Activated T-helper 2 cell treated with anti-CD3 and anti-CD28 coated beads, Interferon-gamma antibody, Interleukin-2, Interleukin-4, amounts not matched to agents 10 μg/mL and 5 μg/mL and 100 μg/mL, durations not matched to agents 14 hours and 24 hours and 36 hours (primary cell): ENCODE results near the gene PAOX. TPM values are rescaled to one million over a fixed set of nuclear protein-coding genes. Genes with fewer than 3 reads are reported as not detected.
"Not testable (repeated sequence)": the region's sequence is repeated elsewhere in the genome, so short reads cannot be mapped to it uniquely, and the experiment has no call there.

Experiments used
- DNase-seq: peaks from one replicate; pipeline ENCODE4 v3.0.0; 2021; ENCODE audit warnings: low spot score
- H3K27ac Mint-ChIP-seq: one replicate; pipeline ENCODE4 v1.8.0; 2021; ENCODE audit warnings: mixed read lengths
- H3K27me3 Mint-ChIP-seq: one replicate; pipeline ENCODE4 v1.8.0; 2021; ENCODE audit warnings: low read depth, mixed read lengths
- H3K36me3 Mint-ChIP-seq: one replicate; pipeline ENCODE4 v1.8.0; 2021; ENCODE audit warnings: low read depth, mixed read lengths
- H3K4me1 Mint-ChIP-seq: one replicate; pipeline ENCODE4 v1.8.0; 2021; ENCODE audit warnings: low read depth, mixed read lengths
- H3K4me3 Mint-ChIP-seq: one replicate; pipeline ENCODE4 v1.8.0; 2021; ENCODE audit warnings: low read depth, mild to moderate bottlenecking, moderate library complexity, mixed read lengths
- H3K9me3 Mint-ChIP-seq: one replicate; pipeline ENCODE4 v1.8.0; 2021; ENCODE audit warnings: mixed read lengths
- intact Hi-C: fragments of 100-400 bp; cut with micrococcal nuclease; formaldehyde crosslinking; loops from one replicate; pipeline ENCODE4 v1.15.1; 2023
- total RNA-seq: library from RNA; stranded (reverse); gene quantifications from 2 replicates; pipeline ENCODE4 v1.2.3, GENCODE V29; 2022

The PAOX gene
- total RNA-seq, 1 donor from 2014 or later: 13.2 TPM

DNA sequence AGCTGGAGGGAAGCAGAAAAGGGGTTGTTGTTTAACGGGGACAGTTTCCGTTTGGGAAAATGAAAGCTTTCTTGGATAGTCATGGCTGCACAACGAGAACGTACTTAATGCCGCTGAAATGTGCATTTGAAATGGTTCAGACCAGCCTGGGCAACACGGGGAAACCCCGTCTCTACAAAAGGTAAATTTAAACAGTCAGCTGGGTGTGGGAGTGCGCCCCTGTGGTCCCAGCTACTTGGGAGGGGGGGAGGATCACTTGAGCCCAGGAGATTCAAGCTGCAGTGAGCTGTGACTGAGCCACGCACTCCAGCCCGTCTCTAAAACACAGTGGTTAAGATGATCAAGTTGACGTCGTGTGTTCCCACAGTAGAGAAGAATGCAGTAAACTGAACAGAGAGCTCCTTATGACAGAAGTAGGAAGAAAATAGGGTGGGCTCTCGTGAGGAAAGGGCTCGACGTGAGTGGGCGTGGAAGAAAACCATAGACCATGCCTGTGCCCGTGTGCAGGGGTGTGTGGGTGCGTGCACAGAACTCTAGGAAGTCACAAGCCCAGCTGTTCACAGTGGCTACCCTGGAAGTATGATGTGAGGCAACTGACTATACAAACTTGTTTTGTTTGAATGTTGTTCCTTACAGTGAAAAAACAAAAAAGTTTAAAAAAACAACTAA is 17.2 kb upstream of the PAOX start:
- Mint-ChIP-seq H3K4me3 (no peak overlapping the region), H3K9me3 (no peaks in the 10 kb centered on the region), H3K36me3 (peaks cover 19% of the 10 kb centered on the region), H3K4me1 (peaks cover 6% of the 10 kb centered on the region), H3K27ac (no peak overlapping the region), H3K27me3 (no peaks in the 10 kb centered on the region)
- DNase-seq: no peak
- intact Hi-C loops: no loop called here

DNA sequence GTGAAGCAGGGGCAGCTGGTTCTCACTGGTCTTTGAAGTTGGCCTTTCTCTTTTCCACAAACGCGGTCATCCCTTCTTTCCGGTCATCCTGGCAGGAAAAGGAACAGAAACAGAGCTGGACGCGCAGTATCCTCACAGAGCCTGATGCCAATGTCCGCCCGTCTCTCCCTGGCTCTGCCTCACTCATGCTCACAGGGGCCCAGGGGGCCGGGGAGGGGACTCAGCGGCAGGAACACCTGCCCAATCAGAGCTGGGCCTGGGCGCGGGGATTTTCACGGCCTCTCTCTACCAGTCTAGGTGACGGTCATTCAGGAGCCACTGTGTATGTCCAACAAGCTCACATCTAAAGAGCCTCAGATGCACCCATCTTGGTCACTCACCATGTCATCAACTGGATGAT is 16.2 kb upstream of the PAOX start:
- intact Hi-C loops: no loop called here

DNA sequence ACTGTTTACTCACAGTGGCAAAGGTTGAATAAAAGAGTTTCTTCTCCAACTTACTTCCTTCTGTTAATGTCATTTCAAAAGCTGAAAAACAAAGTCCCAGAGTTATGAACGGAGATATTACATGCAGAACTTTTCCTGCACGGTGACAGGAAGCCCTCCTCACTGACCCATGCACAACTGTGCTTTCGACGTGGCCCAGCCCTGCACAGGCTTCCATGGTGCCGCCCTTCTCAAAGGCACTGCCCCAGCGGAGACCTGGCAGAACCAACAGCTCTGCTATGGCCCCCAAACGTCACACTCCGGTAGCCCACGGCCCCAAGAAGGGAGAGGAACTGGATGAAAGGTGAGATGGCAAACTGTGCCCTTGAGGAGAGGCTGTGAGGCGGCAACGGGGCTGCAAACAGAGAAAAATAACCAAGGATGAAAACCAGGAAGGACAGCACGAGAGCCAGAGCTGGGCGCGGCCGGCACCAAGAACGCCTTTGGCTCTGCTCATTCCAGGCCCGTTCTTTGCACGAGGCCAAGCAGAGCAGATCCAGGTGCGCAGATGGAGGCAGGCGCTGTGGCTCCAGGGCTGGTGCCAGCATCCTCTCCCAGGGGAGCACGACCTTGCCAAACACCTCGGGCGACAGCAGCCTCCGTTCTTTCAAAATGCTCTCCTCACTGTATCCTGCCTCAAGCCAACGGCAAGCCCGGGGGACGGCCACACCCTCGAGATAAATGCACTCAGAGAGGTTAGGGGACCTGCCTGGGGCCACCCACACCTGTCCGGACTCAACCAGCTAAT is 14.2 kb upstream of the PAOX start:
- H3K27me3 Mint-ChIP-seq: no peaks in the 10 kb centered on the region
- H3K27ac Mint-ChIP-seq: no peak overlapping the region
- no peak overlapping the region for H3K4me3 Mint-ChIP-seq
- peaks cover 33% of the 10 kb centered on the region for H3K36me3 Mint-ChIP-seq
- no peaks in the 10 kb centered on the region for H3K9me3 Mint-ChIP-seq
- H3K4me1 Mint-ChIP-seq: peaks cover 6% of the 10 kb centered on the region
- intact Hi-C loops: no loop called here
- no peak for DNase-seq

More for the DNA sequence above, 16.2 kb upstream of the PAOX start:
- Mint-ChIP-seq H3K9me3 (no peaks in the 10 kb centered on the region), H3K4me1 (peaks cover 6% of the 10 kb centered on the region), H3K27ac (no peak overlapping the region), H3K36me3 (peaks cover 22% of the 10 kb centered on the region), H3K4me3 (no peak overlapping the region), H3K27me3 (no peaks in the 10 kb centered on the region)
- DNase-seq: no peak

DNA sequence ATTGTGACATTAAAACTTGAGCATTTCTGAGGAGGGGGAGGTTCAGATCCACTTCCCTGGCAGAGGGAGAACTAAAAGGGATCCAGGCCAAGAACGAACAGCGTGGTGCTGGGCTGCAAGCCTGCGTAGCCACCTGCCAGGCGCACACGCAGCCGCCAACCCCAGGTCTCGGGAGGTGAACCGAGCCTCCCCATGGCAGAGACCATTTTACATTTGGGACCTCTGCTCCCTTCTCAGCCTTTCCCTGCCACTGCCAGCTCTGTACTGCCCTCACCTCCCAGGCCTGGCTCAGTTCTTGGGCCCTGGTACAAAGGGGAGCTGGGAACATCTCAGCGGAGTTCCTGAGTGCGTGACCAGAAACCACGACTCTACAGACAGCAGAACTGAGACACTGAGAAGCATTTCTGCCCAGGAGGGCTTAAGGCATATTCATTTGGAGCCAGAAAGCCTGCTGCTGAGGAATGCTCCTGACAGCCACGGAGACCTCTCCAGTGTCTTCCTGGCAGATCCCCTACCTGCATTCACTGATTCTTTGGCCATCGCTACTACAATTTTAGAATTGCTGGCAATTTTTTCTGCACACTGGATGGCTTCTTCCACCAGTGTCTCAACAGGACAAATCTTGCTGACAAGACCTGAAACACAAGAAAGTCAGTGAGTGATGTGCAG is 13.5 kb upstream of the PAOX start:
- peaks cover 41% of the 10 kb centered on the region for H3K36me3 Mint-ChIP-seq
- no peak overlapping the region for H3K27ac Mint-ChIP-seq
- no peaks in the 10 kb centered on the region for H3K27me3 Mint-ChIP-seq
- peaks cover 6% of the 10 kb centered on the region for H3K4me1 Mint-ChIP-seq
- intact Hi-C loops: no loop called here
- no peaks in the 10 kb centered on the region for H3K9me3 Mint-ChIP-seq
- no peak for DNase-seq
- no peak overlapping the region for H3K4me3 Mint-ChIP-seq

DNA sequence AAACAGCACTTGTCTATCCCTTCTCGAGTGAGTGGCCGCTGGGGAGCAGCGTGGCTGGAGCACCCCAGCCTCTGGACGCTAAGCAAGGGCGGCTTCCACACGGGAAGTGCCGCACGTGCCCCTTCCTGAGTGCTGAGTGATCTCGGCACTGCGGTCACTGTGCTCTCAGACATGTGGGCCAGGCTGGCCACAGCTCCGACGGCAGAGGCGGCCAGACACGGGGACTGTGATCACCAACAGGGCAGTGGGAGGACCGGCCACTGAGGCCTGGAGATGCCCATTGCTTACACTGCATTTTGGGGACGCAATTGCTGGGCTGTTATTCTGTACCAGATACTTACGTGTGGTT is 13.0 kb upstream of the PAOX start:
- Mint-ChIP-seq H3K9me3 (no peaks in the 10 kb centered on the region), H3K4me1 (peaks cover 6% of the 10 kb centered on the region), H3K36me3 (peaks cover 41% of the 10 kb centered on the region), H3K4me3 (no peak overlapping the region), H3K27ac (no peak overlapping the region), H3K27me3 (no peaks in the 10 kb centered on the region)
- intact Hi-C loops: no loop called here
- no peak for DNase-seq

DNA sequence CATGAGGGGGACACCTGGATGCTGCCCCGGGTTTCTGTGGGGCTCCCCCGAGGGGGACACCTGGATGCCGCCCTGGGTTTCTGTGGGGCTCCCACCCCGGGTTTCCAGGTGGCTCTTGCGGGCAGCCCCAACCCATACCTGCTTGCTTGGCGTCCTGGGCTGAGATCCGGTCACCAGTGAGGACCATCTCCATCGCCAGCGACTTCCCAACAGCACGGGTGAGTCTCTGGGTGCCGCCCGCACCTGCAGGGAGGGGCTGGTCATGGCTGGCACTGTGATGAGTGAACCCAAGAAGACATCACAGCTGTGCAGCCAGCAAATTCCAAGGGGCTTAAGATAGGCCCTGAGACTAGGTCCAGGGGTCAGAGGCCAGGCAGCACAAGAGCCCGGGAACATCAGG is 12.3 kb upstream of the PAOX start:
- Mint-ChIP-seq H3K27ac (no peak overlapping the region), H3K9me3 (no peaks in the 10 kb centered on the region), H3K27me3 (no peaks in the 10 kb centered on the region), H3K4me1 (peaks cover 8% of the 10 kb centered on the region), H3K36me3 (peaks cover 40% of the 10 kb centered on the region), H3K4me3 (no peak overlapping the region)
- no peak for DNase-seq
- intact Hi-C loops: no loop called here

DNA sequence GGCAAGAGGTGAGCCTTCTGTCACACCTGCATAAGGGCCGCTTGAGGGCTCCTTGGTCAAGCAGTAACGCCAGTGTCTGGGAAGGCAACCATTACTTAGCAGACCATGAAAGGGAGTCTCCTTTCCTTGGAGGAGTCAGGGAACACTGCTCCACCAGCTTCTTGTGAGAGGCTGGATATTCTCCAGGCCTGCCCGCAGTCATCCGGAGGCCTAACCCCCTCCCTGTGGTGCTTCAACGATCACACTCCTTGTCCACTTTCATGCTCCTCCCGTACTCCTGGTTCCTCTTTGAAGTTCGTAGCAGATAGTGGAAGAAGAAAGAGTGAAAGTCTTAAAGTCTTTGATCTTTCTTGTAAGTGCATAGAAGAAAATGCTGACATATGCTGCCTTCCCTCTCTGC is 11.6 kb upstream of the PAOX start:
- H3K9me3 Mint-ChIP-seq, intact Hi-C loops, H3K4me1 Mint-ChIP-seq, H3K27ac Mint-ChIP-seq, DNase-seq, H3K4me3 Mint-ChIP-seq, H3K27me3 Mint-ChIP-seq: not testable (repeated sequence)
- H3K36me3 Mint-ChIP-seq: peaks cover 34% of the 10 kb centered on the region

DNA sequence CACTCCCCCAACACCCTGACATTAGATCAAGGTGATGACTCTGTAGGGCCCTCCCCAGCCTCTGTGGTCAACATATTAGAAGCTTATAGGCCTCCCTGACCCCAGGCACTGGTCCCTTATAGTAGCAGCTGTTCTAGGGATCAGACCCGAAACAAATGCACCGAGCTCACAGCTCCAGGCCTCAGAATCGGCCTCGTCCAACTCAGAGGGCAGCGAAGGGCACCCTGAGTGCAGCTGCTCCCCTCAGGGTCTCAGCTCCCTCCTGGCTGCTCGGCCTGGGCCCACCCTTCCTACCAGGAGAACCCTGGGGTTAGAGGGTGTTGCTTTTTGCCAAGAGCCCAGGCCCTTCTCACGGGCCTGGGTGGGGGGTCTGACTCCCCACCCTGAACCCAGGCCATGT is 10.9 kb upstream of the PAOX start:
- Mint-ChIP-seq H3K4me1 (peaks cover 6% of the 10 kb centered on the region), H3K27me3 (no peaks in the 10 kb centered on the region), H3K4me3 (no peak overlapping the region), H3K36me3 (peaks cover 30% of the 10 kb centered on the region), H3K27ac (no peak overlapping the region), H3K9me3 (no peaks in the 10 kb centered on the region)
- no peak for DNase-seq
- intact Hi-C loops: no loop called here

DNA sequence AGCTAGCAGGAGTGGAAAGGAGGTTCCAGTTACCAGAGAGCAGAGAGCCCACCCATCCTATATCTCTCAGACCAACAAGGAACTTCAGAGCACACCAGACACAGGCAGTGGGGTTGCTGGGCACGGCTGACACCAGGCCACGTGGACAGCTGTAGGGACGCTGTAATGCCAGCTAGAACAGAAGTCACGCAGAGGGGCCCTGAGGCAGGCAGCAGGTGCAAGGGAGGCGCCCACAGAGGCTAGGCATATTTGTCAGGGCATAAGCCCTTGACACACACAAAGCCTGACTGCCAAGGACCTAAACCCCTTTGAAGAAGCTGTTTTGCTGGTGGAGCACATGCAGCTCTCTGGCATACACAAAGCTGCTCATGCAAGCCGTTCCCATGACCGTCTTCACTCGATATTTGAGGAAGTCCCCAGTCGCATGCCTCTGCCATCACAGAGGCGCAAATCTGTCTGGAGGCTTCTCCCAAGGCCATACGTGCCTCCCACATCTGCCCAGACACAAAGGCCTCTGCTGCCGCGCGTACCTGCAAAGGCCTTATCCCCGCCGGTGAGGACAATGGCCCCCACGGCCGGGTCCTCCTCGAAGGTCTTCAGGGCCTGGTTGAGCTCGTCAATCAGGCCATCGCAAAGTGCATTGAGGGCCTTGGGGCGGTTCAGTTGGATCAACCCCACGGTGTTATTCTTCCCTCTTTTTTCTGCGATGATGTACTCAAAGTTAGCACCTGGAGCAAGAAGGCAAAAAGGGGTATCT is 8.9 kb upstream of the PAOX start:
- Mint-ChIP-seq H3K27me3 (peaks cover 1% of the 10 kb centered on the region), H3K36me3 (peaks cover 22% of the 10 kb centered on the region), H3K27ac (no peak overlapping the region), H3K4me3 (peak overlapping the region; percentile 30), H3K4me1 (peaks cover 9% of the 10 kb centered on the region), H3K9me3 (no peaks in the 10 kb centered on the region)
- intact Hi-C loops: no loop called here
- DNase-seq: no peak

DNA sequence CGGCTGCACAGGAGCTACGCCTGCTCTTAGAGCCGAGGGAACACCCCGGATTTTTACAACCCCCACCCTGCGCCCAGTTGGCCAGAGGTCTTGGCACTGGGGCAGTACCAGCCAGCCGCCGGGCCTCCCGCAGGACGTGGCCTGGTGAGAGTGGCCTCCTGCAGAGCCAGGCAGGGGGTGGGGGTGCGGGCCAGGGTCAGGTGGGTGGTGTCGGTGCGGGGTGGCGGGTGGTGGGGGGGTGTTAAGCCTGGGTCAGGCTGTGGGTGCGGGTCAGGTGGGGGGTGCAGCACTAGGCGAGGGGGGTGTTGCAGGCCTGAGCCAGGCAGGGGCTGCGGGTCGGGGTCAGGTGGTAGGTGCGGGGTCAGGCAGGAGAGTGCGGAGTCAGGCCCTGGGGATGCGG is 6.6 kb upstream of the PAOX start:
- Mint-ChIP-seq H3K4me1 (peaks cover 9% of the 10 kb centered on the region), H3K9me3 (no peaks in the 10 kb centered on the region), H3K27ac (no peak overlapping the region), H3K4me3 (peak overlapping the region; percentile 82), H3K36me3 (peaks cover 22% of the 10 kb centered on the region), H3K27me3 (peaks cover 5% of the 10 kb centered on the region)
- intact Hi-C loops: no loop called here
- no peak for DNase-seq

DNA sequence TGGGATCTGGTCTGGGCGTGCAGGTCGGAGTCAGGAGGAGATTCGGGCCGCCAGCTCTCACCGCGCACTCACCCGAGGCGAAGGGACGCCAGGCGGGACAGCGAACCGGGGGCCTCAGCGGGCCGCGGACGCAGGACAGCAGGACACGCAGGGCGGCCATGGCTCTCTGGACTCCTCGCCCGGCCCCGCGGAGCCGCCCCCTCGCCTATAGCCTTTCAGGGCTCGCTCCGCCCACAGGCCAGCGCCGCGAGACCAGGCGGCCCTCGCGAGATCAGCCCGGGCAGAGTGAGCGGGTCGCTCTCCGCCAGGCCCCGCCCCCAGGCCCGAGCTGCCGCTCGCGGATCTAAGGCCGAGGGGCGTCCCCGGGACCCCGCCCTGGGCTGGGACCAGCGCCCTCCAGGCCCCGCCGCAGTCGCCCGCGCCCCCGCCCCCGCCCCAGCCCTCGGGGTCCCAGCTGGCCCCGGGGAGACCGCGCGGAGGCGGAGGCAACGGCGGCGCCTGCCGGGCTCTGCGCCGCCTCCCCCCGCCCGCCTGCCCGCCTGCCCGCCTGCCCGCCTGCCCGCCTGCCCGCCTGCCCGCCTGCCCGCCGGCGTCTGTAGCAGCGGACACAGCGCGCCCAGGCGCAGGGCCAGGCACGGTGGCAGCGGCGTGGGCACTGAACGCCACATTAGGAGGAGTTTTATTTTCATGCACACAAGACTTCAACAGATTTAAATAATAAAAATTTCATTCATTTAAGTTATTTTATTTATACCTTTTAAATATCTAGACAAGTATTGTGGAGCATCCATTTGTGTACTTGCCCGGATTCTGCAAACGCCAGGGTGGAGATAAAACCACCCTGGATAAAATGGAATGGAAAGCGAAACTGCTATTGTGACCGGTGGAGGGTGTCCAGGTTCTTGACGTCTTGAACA is 5.6 kb upstream of the PAOX start, which contains the start of gene ECHS1:
TSS of gene ECHS1 (minus strand) at position 181 of the 917 bp plus-strand sequence. CDS start at position 160, 21 bp downstream.
- Mint-ChIP-seq H3K4me1 (peaks cover 9% of the 10 kb centered on the region), H3K4me3 (peak within 1 kb of the TSS; percentile 94)
- intact Hi-C loops: loop anchor here (1.0 kb wide), 1 partner anchor 16 kb away; no protein-coding TSS in a partner anchor

More for the DNA sequence above, 5.6 kb upstream of the PAOX start, which contains the start of gene ECHS1:
- DNase-seq: peak; percentile 92
- Mint-ChIP-seq H3K27me3 (peaks cover 5% of the 10 kb centered on the region), H3K27ac (peak within 1 kb of the TSS; percentile 86), H3K9me3 (no peaks in the 10 kb centered on the region), H3K36me3 (peaks cover 16% of the 10 kb centered on the region)
